GM12878 (cell line): Measurements from ENCODE around the gene TC2N. TPM values are rescaled to one million over a fixed set of nuclear protein-coding genes. Genes with fewer than 3 reads are reported as not detected.

Source experiments
- ATAC-seq: fragments of 200-7000 bp; cut with Tn5 transposase; 3 replicates; pipeline ENCODE4 v1.9.1; 2020; ENCODE audit warnings: mild to moderate bottlenecking, moderate library complexity
- BruUV-seq: library from RNA; stranded (reverse); fragments of 400-500 nt; replicated peaks from 2 replicates; lab custom pipeline; 2021; lab: Mats Ljungman, UMichigan
- CTCF ChIA-PET: fragments of 300-600 bp; sonication (Branson Sonifier 250); formaldehyde crosslinking; extraction: SDS; loops from one replicate; lab custom pipeline; 2021; ENCODE audit warnings: inconsistent platforms; lab: Yijun Ruan, JAX
- POLR2A ChIA-PET: fragments of 350-600 bp; formaldehyde crosslinking; extraction: SDS; loops from one replicate; lab custom pipeline; 2021; ENCODE audit warnings: inconsistent platforms; lab: Charles Lee
- RAD21 ChIA-PET: fragments of 300-600 bp; sonication (Branson Sonifier 250); formaldehyde crosslinking; loops from one replicate; lab custom pipeline; 2023; ENCODE audit warnings: antibody characterized with exemption; ENCODE audit not compliant: unreplicated experiment; lab: Charles Lee
- SMC1A ChIA-PET: fragments of 300-600 bp; sonication (Branson Sonifier 250); formaldehyde crosslinking; loops from one replicate; lab custom pipeline; 2023; ENCODE audit not compliant: unreplicated experiment, uncharacterized antibody; lab: Charles Lee
- DNase-seq: peaks from one replicate; pipeline ENCODE4 v3.0.0-alpha.2; 2011; ENCODE audit warnings: low read depth, low spot score
- FAIRE-seq: peaks from 3 replicates; lab custom pipeline; 2011; peaks lifted over from hg19 to GRCh38; lab: Jason Lieb, UNC
- H2AFZ ChIP-seq: 2 replicates; pipeline ENCODE4 v1.6.0; 2011; ENCODE audit warnings: low read depth, low read length, control low read depth; ENCODE audit not compliant: control insufficient read depth
- H3K27ac ChIP-seq: 2 replicates; pipeline ENCODE4 v1.5.1; 2011; ENCODE audit warnings: control low read depth; ENCODE audit not compliant: control insufficient read depth, insufficient read depth
- H3K27me3 ChIP-seq, 2 experiments: replicated peaks in 1 of 2; 2 replicates each; pipeline versions ENCODE4 v1.6.0 to v1.6.1; 2011; ENCODE audit warnings: low read length in 1 of 2; ENCODE audit not compliant: control insufficient read depth in 2 of 2, insufficient read depth in 2 of 2
- H3K36me3 ChIP-seq, 2 experiments: 2 replicates each; pipeline ENCODE4 v1.5.1; 2011; ENCODE audit warnings: low read length in 1 of 2; ENCODE audit not compliant: control insufficient read depth in 2 of 2, insufficient read depth in 2 of 2
- H3K4me1 ChIP-seq: 2 replicates; pipeline ENCODE4 v1.6.1; 2011; ENCODE audit warnings: mild to moderate bottlenecking, low read length, moderate library complexity, mixed read lengths; ENCODE audit not compliant: control insufficient read depth, insufficient read depth
- H3K4me2 ChIP-seq: 2 replicates; pipeline ENCODE4 v1.6.0; 2011; ENCODE audit warnings: control low read depth; ENCODE audit not compliant: control insufficient read depth, insufficient read depth
- H3K4me3 ChIP-seq: fragments of 200-600 bp; sonication (generic); 2 replicates; pipeline ENCODE4 v1.5.1; 2016
- H3K79me2 ChIP-seq: 2 replicates; pipeline ENCODE4 v1.6.0; 2011; ENCODE audit warnings: low read length; ENCODE audit not compliant: control insufficient read depth, insufficient read depth
- H3K9ac ChIP-seq: 2 replicates; pipeline ENCODE4 v1.8.0; 2011; ENCODE audit warnings: low read length, control low read depth, mixed read lengths; ENCODE audit not compliant: control insufficient read depth, insufficient read depth
- H3K9me3 ChIP-seq: replicated peaks from 3 replicates; pipeline ENCODE4 v1.5.1; 2011; ENCODE audit warnings: mild to moderate bottlenecking, low read length; ENCODE audit not compliant: control insufficient read depth, insufficient read depth
- H4K20me1 ChIP-seq: 2 replicates; pipeline ENCODE4 v1.6.0; 2011; ENCODE audit not compliant: control insufficient read depth, insufficient read depth
- BACH1 ChIP-seq: fragments of 450-650 bp; IDR thresholded peaks from 2 replicates; pipeline ENCODE4 v1.6.1; 2017; ENCODE audit warnings: mild to moderate bottlenecking, borderline replicate concordance
- CEBPB ChIP-seq, 2 experiments: fragments of 150-350 bp in 1 of 2; IDR thresholded peaks; 2 replicates each; pipeline ENCODE4 v1.6.1; 2012 to 2014; ENCODE audit warnings: low read depth in 2 of 2, low read length in 2 of 2, borderline replicate concordance in 1 of 2, inconsistent platforms in 1 of 2
- EED ChIP-seq: sonication (generic); IDR thresholded peaks from 2 replicates; pipeline ENCODE4 v1.6.1; 2016; ENCODE audit warnings: antibody characterized with exemption, low read depth
- HDAC6 ChIP-seq: fragments of 200-600 bp; sonication (generic); IDR thresholded peaks from one replicate; pipeline ENCODE4 v1.8.0; 2017; ENCODE audit warnings: antibody characterized with exemption; ENCODE audit not compliant: unreplicated experiment
- MEF2A ChIP-seq: IDR thresholded peaks from 2 replicates; pipeline ENCODE4 v1.6.1; 2011; ENCODE audit warnings: low read depth, mild to moderate bottlenecking, low read length, moderate library complexity; ENCODE audit not compliant: insufficient read depth
- NR2F1 ChIP-seq: fragments of 450-650 bp; conservative IDR thresholded peaks from 2 replicates; pipeline ENCODE4 v1.6.1; 2017; ENCODE audit warnings: mild to moderate bottlenecking
- SREBF2 ChIP-seq: IDR thresholded peaks from 2 replicates; pipeline ENCODE4 v1.6.1; 2012; ENCODE audit warnings: mild to moderate bottlenecking, low read length
- STAT3 ChIP-seq: IDR thresholded peaks from 2 replicates; pipeline ENCODE4 v1.6.1; 2011; ENCODE audit warnings: low read depth, low read length, improper control_type of control experiment
- SUZ12 ChIP-seq: fragments of 200-600 bp; sonication (generic); IDR thresholded peaks from one replicate; pipeline ENCODE4 v1.6.1; 2018; ENCODE audit warnings: antibody characterized with exemption, mild to moderate bottlenecking; ENCODE audit not compliant: unreplicated experiment
- TBL1XR1 ChIP-seq: IDR thresholded peaks from 2 replicates; pipeline ENCODE4 v1.6.1; 2012; ENCODE audit warnings: low read depth, low read length, improper control_type of control experiment
- WGBS: methylation state at CpG from one replicate; pipeline ENCODE4 v1.1.6; 2016; ENCODE audit warnings: low lambda C conversion rate; ENCODE audit not compliant: insufficient replicate concordance, insufficient coverage; ENCODE audit errors: missing lambda C conversion rate; 5-methylcytosine and 5-hydroxymethylcytosine counted together
- in situ Hi-C: fragments of 300-500 bp; cut with MboI; formaldehyde crosslinking; loops from 9 replicates; pipeline ENCODE4 v1.14.3; 2018; ENCODE audit warnings: mixed read lengths
- intact Hi-C: fragments of 100-400 bp; cut with micrococcal nuclease; formaldehyde crosslinking; loops from one replicate; pipeline ENCODE4 v1.14.2; 2022; ENCODE audit not compliant: unreplicated experiment
- polyA plus RNA-seq, 11 experiments: library from polyadenylated mRNA; depleted of rRNA in 4 of 11; unstranded in 6 of 11; stranded (reverse) in 5 of 11; fragments of >200 nt; fragmentation: Nextera tagmentation in 4 of 11; fragmentation: Illumina TruSeq in 1 of 11; extraction: Ambion mirVana in 4 of 11; extraction: Trizol in 1 of 11; gene quantifications; 1 replicate in 1 of 11; 2 replicates in 10 of 11; pipeline versions ENCODE4 v1.2.1 to v1.2.3, GENCODE V29; 2011 to 2016; ENCODE audit warnings: inconsistent platforms in 2 of 11, missing spikeins in 2 of 11, low read depth in 1 of 11
- total RNA-seq, 4 experiments: library from RNA; depleted of rRNA in 3 of 4; stranded (reverse); fragments of >200 nt in 3 of 4; fragmentation: Illumina TruSeq in 1 of 4; extraction: Trizol in 1 of 4; gene quantifications; 2 replicates each; pipeline versions ENCODE4 v1.2.1 to v1.2.3, GENCODE V29; 2013 to 2021
- TF ChIP-seq, protein P1 (sequence below): fragments of 450-650 bp; IDR thresholded peaks from 2 replicates; pipeline ENCODE4 v1.6.1; 2016; ENCODE audit warnings: mild to moderate bottlenecking
- TF ChIP-seq, protein P2 (sequence below): fragments of 450-650 bp; IDR thresholded peaks from 2 replicates; pipeline ENCODE4 v1.6.1; 2016; ENCODE audit warnings: mild to moderate bottlenecking
- TF ChIP-seq, protein P3 (sequence below): fragments of 450-650 bp; IDR thresholded peaks from 2 replicates; pipeline ENCODE4 v1.6.1; 2014; ENCODE audit warnings: mild to moderate bottlenecking
- TF ChIP-seq, protein P4 (sequence below): fragments of 450-650 bp; IDR thresholded peaks from 2 replicates; pipeline ENCODE4 v1.6.1; 2017; ENCODE audit warnings: low read depth, mild to moderate bottlenecking, moderate library complexity

TC2N gene
- total and polyA plus RNA-seq, 10 of the 15 experiments (the other 5 are each of a cell fraction or from before 2014, with no cell fraction given), result 0.15 to 1.6 (median 0.35) TPM

DNA sequence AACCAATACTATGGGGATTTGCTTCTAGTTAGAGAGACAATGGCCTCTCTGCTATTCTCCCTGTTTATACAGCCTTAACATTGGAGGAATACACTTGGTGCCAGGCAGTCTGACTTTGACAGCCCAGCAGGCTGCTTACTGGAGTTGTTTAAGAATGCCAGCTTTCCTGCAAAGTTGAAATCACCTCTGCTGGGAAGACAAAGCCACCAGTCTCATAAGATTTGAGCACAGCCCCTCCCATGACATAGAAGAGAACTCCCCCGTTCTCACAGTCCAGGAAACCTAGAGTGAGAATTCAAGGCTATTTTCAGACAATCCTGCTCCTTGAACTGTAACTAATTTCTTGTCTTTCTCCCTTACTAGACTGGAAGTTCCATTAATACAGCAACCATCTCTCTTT lies 114.4 kb downstream of the TC2N start:
- no peak overlapping the region for H3K27ac ChIP-seq
- ChIA-PET SMC1A (no interaction called here), POLR2A (no interaction called here), CTCF (no interaction called here)
- H3K36me3 ChIP-seq, result no peaks in the 10 kb centered on the region
- no peaks in the 10 kb centered on the region for H3K4me1 ChIP-seq
- no peak for DNase-seq
- no peak overlapping the region for H2AFZ ChIP-seq
- TF ChIP-seq, protein P1, sequence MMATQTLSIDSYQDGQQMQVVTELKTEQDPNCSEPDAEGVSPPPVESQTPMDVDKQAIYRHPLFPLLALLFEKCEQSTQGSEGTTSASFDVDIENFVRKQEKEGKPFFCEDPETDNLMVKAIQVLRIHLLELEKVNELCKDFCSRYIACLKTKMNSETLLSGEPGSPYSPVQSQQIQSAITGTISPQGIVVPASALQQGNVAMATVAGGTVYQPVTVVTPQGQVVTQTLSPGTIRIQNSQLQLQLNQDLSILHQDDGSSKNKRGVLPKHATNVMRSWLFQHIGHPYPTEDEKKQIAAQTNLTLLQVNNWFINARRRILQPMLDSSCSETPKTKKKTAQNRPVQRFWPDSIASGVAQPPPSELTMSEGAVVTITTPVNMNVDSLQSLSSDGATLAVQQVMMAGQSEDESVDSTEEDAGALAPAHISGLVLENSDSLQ, result no peak
- TF ChIP-seq NR2F1 (no peak), CEBPB (IDR thresholded peaks at IDR 0.05; ENCODE audit: borderline replicate concordance in 1 of 2, low read depth in 2 of 2, low read length in 2 of 2) (no peak), EED (no peak), SREBF2 (no peak), MEF2A (no peak), HDAC6 (no peak), STAT3 (no peak), SUZ12 (no peak), BACH1 (no peak), TBL1XR1 (no peak)
- TF ChIP-seq, protein P2, sequence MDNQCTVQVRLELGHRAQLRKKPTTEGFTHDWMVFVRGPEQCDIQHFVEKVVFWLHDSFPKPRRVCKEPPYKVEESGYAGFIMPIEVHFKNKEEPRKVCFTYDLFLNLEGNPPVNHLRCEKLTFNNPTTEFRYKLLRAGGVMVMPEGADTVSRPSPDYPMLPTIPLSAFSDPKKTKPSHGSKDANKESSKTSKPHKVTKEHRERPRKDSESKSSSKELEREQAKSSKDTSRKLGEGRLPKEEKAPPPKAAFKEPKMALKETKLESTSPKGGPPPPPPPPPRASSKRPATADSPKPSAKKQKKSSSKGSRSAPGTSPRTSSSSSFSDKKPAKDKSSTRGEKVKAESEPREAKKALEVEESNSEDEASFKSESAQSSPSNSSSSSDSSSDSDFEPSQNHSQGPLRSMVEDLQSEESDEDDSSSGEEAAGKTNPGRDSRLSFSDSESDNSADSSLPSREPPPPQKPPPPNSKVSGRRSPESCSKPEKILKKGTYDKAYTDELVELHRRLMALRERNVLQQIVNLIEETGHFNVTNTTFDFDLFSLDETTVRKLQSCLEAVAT, result no peak
- TF ChIP-seq, protein P3, sequence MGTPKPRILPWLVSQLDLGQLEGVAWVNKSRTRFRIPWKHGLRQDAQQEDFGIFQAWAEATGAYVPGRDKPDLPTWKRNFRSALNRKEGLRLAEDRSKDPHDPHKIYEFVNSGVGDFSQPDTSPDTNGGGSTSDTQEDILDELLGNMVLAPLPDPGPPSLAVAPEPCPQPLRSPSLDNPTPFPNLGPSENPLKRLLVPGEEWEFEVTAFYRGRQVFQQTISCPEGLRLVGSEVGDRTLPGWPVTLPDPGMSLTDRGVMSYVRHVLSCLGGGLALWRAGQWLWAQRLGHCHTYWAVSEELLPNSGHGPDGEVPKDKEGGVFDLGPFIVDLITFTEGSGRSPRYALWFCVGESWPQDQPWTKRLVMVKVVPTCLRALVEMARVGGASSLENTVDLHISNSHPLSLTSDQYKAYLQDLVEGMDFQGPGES, result no peak
- TF ChIP-seq, protein P4, sequence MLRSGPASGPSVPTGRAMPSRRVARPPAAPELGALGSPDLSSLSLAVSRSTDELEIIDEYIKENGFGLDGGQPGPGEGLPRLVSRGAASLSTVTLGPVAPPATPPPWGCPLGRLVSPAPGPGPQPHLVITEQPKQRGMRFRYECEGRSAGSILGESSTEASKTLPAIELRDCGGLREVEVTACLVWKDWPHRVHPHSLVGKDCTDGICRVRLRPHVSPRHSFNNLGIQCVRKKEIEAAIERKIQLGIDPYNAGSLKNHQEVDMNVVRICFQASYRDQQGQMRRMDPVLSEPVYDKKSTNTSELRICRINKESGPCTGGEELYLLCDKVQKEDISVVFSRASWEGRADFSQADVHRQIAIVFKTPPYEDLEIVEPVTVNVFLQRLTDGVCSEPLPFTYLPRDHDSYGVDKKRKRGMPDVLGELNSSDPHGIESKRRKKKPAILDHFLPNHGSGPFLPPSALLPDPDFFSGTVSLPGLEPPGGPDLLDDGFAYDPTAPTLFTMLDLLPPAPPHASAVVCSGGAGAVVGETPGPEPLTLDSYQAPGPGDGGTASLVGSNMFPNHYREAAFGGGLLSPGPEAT, result no peak
- TF ChIP-seq, all 136 proteins: peak for 0
- Histone ChIP-seq H3K4me3 (no peak overlapping the region), H3K79me2 (no peaks in the 10 kb centered on the region), H3K27me3 (no peaks in the 10 kb centered on the region), H3K9me3 (no peaks in the 10 kb centered on the region), H4K20me1 (no peaks in the 10 kb centered on the region), H3K9ac (no peak overlapping the region), H3K4me2 (no peak overlapping the region)
- RAD21 ChIA-PET, result interaction anchor here (1.2 kb wide), 1 partner anchor 244 kb away, joined by 3 read pairs; no protein-coding TSS in a partner anchor
- WGBS, result 17% methylated on average over 1 of the region's 1 CpG
- BruUV-seq, result no TSS peak
- in situ Hi-C loops (no loop called here), intact Hi-C loops (no loop called here)
- FAIRE-seq (no peak), ATAC-seq (no peak)
